Erythroblast (primary cell): ENCODE measurements around the gene RERE.
A peak's percentile ranks its signal among the peaks of the same experiment; 100 is the strongest.

ENCODE experiments used
- DNase-seq, 2 experiments: peaks; one replicate each; lab custom pipeline; 2025; lab: John Stamatoyannopoulos, UW
- GATA1 ChIP-seq: IDR thresholded peaks from 2 replicates; pipeline ENCODE4 v1.6.1; 2011; ENCODE audit warnings: low read depth, mild to moderate bottlenecking, control low read depth, low read length, moderate library complexity
- POLR2A ChIP-seq: IDR thresholded peaks from 2 replicates; pipeline ENCODE4 v1.6.1; 2011; ENCODE audit warnings: mild to moderate bottlenecking, low read length

The RERE gene

GRCh38 chr1:8525558-8526275, 291.7 kb downstream of the RERE start:
- TF ChIP-seq GATA1 (no peak), POLR2A (no peak)
- peak; percentile 14 to 18 for DNase-seq

DNA sequence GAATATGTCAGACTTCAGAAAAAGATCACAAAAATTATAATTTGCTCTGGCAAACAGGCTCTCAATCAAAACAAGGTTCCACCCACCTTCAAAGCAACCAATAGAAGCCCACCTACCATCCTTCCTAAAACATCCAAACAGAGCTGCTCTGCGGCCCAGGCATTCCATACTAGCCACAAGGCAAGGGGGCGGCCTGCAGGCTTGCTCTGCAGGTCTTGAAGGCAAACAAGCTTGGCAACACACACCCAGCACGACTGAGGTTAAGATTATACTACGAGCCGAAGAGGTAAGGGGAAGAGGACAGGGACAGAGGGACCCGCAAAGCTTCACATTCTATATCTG, 292.3 kb downstream of the RERE start:
- no peak for TF ChIP-seq POLR2A
- no peak for TF ChIP-seq GATA1
- no peak for DNase-seq

- TF ChIP-seq GATA1 (no peak), POLR2A (no peak)
- DNase-seq = no peak
These were observed 292.7 kb downstream of the RERE start for GRCh38 chr1:8524627-8525157.

GRCh38 chr1:8523666-8524206, 293.7 kb downstream of the RERE start:
- no peak for DNase-seq
- no peak for TF ChIP-seq GATA1
- TF ChIP-seq POLR2A = no peak

- DNase-seq = no peak
- TF ChIP-seq POLR2A (no peak), GATA1 (no peak)
These were observed 296.9 kb downstream of the RERE start for GRCh38 chr1:8520483-8520966.

- no peak for DNase-seq
- no peak for TF ChIP-seq GATA1
These were observed 298.3 kb downstream of the RERE start for GRCh38 chr1:8519167-8519566.

- TF ChIP-seq GATA1 (no peak), POLR2A (no peak)
- no peak for DNase-seq
These were observed 299.0 kb downstream of the RERE start for GRCh38 chr1:8518490-8518801.

DNA sequence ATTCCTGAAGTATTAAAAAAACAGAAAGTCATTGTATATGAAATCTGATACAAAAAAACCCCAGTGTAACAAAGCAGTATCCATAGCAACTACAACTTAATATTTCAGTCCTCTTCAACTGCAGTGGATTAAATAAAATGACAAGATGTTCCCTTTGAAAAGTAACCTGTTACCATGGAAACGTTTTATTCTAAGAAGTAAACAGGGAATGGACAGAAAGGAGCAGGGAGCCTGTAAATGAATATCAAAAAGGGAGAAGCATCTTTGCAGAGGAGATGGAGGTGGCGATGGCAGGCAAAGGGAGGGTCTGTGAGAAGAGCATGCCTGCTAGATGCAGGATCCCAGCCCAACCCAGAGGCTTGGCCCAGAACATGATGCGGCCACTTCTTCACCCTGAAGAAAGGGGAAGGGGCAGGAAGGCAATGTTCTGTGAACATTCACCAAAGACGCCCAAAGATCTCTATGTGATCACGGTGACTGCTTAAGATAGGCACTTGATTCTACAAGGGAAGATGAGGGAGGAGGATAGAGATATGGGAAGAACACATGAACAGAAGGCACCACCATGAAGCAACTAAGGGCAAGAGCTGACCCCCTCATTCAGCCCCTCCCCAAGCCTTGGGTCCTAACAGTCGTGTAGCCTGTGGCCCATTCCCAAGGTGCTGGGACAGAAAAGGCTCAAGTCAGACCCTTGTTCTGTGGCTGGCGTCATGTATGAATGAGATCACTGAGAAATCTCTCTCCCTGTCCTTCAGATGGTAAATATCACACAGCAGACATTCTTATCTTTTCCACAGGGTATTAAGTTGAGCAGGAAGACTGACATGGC, 299.6 kb downstream of the RERE start:
- DNase-seq = peak; percentile 47 to 73
- no peak for TF ChIP-seq POLR2A
- no peak for TF ChIP-seq GATA1

DNA sequence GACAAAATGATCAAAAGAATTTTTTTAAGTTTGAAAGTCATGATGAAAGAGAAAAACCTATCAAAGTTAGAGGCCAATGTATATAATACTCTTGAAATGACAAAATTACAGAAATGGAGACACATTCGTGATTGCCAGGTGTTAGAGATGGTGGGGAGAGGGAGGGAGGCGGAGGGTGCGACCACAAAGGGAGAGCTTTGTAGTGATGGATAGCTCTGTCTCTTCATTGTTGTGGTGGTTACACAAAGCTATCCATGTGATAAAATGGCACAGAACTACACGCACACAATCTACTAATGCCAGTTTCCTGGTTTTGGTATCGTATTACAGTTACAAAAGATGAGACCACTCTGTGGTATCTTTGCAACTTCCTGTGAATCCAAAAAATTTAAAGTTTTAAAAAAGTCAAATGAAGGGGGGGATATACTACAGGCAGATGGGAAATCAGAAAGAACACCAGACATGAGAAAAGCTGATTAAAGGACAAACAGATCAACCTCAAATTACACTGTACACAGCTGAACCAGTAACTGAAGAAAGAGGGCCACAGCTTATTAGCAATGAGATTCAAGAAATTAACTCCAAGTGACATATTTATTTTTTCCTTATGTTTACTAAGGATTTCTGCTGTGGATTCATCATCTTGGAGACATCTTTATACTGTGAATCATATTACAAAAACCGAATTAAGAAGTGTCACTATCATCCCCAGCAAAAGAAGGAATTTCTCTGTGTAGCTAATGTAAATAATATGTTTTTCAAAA, 300.5 kb downstream of the RERE start:
- DNase-seq = no peak
- TF ChIP-seq POLR2A = no peak
- no peak for TF ChIP-seq GATA1

- TF ChIP-seq POLR2A (no peak), GATA1 (no peak)
- DNase-seq = no peak
These were observed 301.1 kb downstream of the RERE start for GRCh38 chr1:8516278-8516777.

DNA sequence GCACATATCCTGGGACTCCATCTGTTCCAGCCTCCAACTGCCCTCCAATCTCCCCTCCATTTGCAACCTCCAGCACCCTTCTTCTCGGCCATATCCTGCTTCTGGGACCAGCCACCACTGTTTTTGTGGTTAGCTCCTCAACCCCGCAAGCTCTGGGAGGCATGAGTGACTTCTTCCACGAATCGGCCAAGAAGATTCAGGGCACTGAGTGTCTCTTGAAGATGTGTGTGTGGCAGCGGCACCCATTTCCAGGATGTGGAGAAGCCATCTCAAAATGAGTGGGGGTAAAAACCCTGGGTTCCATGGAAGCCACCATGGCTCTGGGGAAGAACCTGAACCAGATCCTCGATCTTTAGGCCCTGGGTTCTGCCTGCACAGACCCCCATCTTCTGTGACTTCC, 304.9 kb downstream of the RERE start:
- TF ChIP-seq GATA1 = no peak
- no peak for TF ChIP-seq POLR2A
- no peak for DNase-seq

DNA sequence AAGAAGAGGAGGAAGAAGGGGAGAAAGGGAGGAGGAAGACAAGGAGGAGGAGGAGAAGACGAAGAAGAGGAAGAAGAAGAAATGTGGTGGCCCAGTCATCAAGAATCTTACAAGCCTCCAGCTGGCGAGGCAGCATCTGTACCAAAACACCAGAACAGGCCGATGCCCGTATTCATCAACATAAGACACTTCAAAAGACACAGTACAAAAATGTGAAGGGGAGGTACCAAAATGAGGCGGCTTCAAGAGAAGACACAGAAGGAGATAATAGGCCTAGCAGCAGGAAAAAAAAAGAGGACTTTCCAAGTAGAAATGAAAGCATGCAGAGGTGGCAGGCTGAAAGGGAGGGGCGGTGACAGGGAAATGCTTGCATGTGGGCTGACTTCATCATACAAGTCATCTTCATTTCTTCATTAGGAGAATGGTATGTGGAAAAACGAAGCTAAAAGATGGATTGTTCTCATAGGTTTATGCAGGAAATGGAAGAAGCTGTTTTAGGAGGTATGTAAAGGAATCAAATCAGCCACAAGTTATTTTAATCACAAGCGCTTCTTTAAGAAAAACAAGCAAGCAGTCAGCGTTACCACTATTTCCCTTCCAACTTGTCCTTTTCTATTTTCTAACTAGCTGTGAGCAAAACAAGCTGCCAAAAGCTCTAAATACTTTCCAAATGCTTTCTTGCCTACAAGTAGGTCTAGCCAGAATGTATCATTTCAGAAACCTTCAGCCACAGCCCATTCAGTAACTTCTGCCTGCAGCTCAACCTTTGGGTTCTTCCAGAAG, 307.2 kb downstream of the RERE start:
- no peak for DNase-seq
- no peak for TF ChIP-seq POLR2A
- no peak for TF ChIP-seq GATA1
